SU-DHL-6 (cell line): ENCODE results near the gene HDAC5.

Experiments
- EZH2phosphoT487 ChIP-seq: fragments of 200-600 bp; sonication (generic), shearing (Covaris generic); conservative IDR thresholded peaks from 2 replicates; pipeline ENCODE4 v1.6.1; 2018; ENCODE audit warnings: mild to moderate bottlenecking, antibody characterized with exemption, low read length, moderate library complexity, mixed read lengths
- TF ChIP-seq, protein P1 (sequence below): fragments of 200-600 bp; sonication (generic); IDR thresholded peaks from one replicate; pipeline ENCODE4 v1.5.1; 2017; ENCODE audit warnings: antibody characterized with exemption, mild to moderate bottlenecking, low read length, moderate library complexity; ENCODE audit not compliant: insufficient read depth, poor library complexity, severe bottlenecking

DNA sequence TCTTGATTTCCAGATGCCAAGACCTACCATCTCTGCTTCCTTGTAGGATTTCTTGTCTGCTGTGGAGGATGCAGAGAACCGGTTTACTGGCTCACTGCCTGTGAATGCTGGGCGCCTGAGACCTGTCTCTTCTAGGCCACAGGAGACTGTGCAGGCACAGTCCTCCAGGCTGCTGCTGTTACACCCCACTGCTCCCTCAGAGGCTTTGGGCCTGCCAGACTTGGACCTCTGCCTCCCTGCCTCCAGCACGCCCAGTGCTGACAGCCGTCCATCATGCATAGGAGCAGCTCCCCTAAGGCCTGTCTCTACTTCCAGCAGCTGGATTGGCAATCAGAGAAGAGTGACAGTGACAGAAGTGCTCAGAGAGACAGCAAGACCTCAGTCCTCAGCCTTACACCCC, 24.4 kb upstream of the HDAC5 start:
- TF ChIP-seq, protein P1, sequence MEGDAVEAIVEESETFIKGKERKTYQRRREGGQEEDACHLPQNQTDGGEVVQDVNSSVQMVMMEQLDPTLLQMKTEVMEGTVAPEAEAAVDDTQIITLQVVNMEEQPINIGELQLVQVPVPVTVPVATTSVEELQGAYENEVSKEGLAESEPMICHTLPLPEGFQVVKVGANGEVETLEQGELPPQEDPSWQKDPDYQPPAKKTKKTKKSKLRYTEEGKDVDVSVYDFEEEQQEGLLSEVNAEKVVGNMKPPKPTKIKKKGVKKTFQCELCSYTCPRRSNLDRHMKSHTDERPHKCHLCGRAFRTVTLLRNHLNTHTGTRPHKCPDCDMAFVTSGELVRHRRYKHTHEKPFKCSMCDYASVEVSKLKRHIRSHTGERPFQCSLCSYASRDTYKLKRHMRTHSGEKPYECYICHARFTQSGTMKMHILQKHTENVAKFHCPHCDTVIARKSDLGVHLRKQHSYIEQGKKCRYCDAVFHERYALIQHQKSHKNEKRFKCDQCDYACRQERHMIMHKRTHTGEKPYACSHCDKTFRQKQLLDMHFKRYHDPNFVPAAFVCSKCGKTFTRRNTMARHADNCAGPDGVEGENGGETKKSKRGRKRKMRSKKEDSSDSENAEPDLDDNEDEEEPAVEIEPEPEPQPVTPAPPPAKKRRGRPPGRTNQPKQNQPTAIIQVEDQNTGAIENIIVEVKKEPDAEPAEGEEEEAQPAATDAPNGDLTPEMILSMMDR: no peak
- no peak for TF ChIP-seq EZH2phosphoT487
